SU-DHL-6 (cell line): Measurements from ENCODE around the gene PPP2R5D.

Experiments
- EZH2phosphoT487 ChIP-seq: fragments of 200-600 bp; sonication (generic), shearing (Covaris generic); conservative IDR thresholded peaks from 2 replicates; pipeline ENCODE4 v1.6.1; 2018; ENCODE audit warnings: mild to moderate bottlenecking, antibody characterized with exemption, low read length, moderate library complexity, mixed read lengths
- TF ChIP-seq, protein P1 (sequence below): fragments of 200-600 bp; sonication (generic); IDR thresholded peaks from one replicate; pipeline ENCODE4 v1.5.1; 2017; ENCODE audit warnings: antibody characterized with exemption, mild to moderate bottlenecking, low read length, moderate library complexity; ENCODE audit not compliant: insufficient read depth, poor library complexity, severe bottlenecking

DNA sequence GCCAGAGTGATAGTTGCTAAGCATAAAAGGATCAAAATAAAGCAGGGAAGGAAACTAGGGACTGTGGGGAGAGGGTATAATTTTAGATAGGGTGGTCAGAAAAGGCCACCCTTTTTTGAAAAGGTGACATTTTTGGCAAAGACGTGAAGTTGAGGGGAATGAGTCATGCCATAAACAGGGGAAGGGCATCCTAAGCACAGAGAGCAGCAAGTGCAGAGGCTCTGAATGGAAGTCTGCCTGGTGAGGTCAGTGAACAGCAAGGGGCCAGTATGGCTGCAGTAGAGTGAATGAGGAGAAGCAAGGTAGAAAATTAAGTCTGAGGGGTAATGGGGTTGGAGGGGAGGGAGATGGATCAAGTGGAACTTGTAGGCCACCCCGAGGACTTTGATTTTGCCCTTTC lies 77.5 kb downstream of the PPP2R5D start:
- TF ChIP-seq, protein P1, sequence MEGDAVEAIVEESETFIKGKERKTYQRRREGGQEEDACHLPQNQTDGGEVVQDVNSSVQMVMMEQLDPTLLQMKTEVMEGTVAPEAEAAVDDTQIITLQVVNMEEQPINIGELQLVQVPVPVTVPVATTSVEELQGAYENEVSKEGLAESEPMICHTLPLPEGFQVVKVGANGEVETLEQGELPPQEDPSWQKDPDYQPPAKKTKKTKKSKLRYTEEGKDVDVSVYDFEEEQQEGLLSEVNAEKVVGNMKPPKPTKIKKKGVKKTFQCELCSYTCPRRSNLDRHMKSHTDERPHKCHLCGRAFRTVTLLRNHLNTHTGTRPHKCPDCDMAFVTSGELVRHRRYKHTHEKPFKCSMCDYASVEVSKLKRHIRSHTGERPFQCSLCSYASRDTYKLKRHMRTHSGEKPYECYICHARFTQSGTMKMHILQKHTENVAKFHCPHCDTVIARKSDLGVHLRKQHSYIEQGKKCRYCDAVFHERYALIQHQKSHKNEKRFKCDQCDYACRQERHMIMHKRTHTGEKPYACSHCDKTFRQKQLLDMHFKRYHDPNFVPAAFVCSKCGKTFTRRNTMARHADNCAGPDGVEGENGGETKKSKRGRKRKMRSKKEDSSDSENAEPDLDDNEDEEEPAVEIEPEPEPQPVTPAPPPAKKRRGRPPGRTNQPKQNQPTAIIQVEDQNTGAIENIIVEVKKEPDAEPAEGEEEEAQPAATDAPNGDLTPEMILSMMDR: no peak
- no peak for TF ChIP-seq EZH2phosphoT487
